CD14-positive monocyte (primary cell): Measurements from ENCODE around the gene NEDD4L. TPM values are rescaled to one million over a fixed set of nuclear protein-coding genes. Genes with fewer than 3 reads are reported as not detected.

Experiments used
- DNase-seq, 3 donors: peaks; one replicate each; pipeline ENCODE4 v3.0.0-alpha.2; 2011 to 2022
- H2AFZ ChIP-seq: 2 replicates; pipeline ENCODE4 v1.6.0; 2012; ENCODE audit warnings: mild to moderate bottlenecking, low read depth, low read length, inconsistent platforms; ENCODE audit not compliant: insufficient read depth, poor library complexity, severe bottlenecking
- H3K27ac ChIP-seq, 2 donors: 1 replicate in 1 of 2; 2 replicates in 1 of 2; pipeline ENCODE4 v1.5.1; 2012 to 2013; ENCODE audit warnings: low read length in 2 of 2, control low read depth in 1 of 2, inconsistent platforms in 1 of 2, low read depth in 1 of 2, mild to moderate bottlenecking in 1 of 2
- H3K27me3 ChIP-seq, 2 donors: one replicate each; pipeline versions ENCODE4 v1.6.0 to v1.6.1; 2011 to 2013; ENCODE audit warnings: low read length in 2 of 2; ENCODE audit not compliant: control insufficient read depth in 2 of 2, insufficient read depth in 2 of 2
- H3K36me3 ChIP-seq, 2 donors: replicated peaks in 1 of 2; 1 replicate in 1 of 2; 2 replicates in 1 of 2; pipeline versions ENCODE4 v1.5.1 to v1.6.1; 2012 to 2013; ENCODE audit warnings: low read length in 2 of 2, control low read depth in 1 of 2, inconsistent platforms in 1 of 2, mild to moderate bottlenecking in 1 of 2; ENCODE audit not compliant: insufficient read depth in 2 of 2, control insufficient read depth in 1 of 2
- H3K4me1 ChIP-seq, 2 donors: 1 replicate in 1 of 2; 2 replicates in 1 of 2; pipeline versions ENCODE4 v1.5.1 to v1.6.1; 2012 to 2013; ENCODE audit warnings: low read length in 2 of 2, control low read depth in 1 of 2, inconsistent platforms in 1 of 2, mild to moderate bottlenecking in 1 of 2, moderate library complexity in 1 of 2; ENCODE audit not compliant: insufficient read depth in 2 of 2, control insufficient read depth in 1 of 2
- H3K4me2 ChIP-seq: replicated peaks from 2 replicates; pipeline ENCODE3; 2012; ENCODE audit warnings: low read length, moderate library complexity, mild to moderate bottlenecking; ENCODE audit not compliant: poor library complexity, severe bottlenecking; ENCODE audit errors: extremely low read depth
- H3K4me3 ChIP-seq, 3 experiments: fragments of 200-600 bp in 1 of 3; sonication (generic) in 1 of 3; replicated peaks in 1 of 3; 1 replicate in 2 of 3; 2 replicates in 1 of 3; pipeline ENCODE4 v1.5.1; 2011 to 2013; ENCODE audit warnings: low read length in 3 of 3, mild to moderate bottlenecking in 3 of 3, control low read depth in 2 of 3, low read depth in 2 of 3, inconsistent platforms in 1 of 3, moderate library complexity in 1 of 3
- H3K79me2 ChIP-seq: 2 replicates; pipeline ENCODE4 v1.6.0; 2012; ENCODE audit warnings: mild to moderate bottlenecking, control low read depth, inconsistent platforms, low read length, moderate library complexity; ENCODE audit not compliant: insufficient read depth
- H3K9ac ChIP-seq: 2 replicates; pipeline ENCODE4 v1.6.0; 2017; ENCODE audit warnings: low read length, mild to moderate bottlenecking; ENCODE audit not compliant: insufficient read depth, poor library complexity, severe bottlenecking
- H3K9me3 ChIP-seq, 2 donors: replicated peaks in 1 of 2; 1 replicate in 1 of 2; 2 replicates in 1 of 2; pipeline versions ENCODE4 v1.5.1 to v1.6.1; 2012 to 2013; ENCODE audit warnings: low read length in 2 of 2, control low read depth in 1 of 2; ENCODE audit not compliant: control insufficient read depth in 1 of 2, insufficient read depth in 1 of 2
- H4K20me1 ChIP-seq: 2 replicates; pipeline ENCODE4 v1.6.0; 2012; ENCODE audit warnings: mild to moderate bottlenecking, low read length, control low read depth, moderate library complexity; ENCODE audit not compliant: insufficient read depth
- H3K27ac Mint-ChIP-seq, 7 donors: one replicate each; pipeline ENCODE4 v1.8.0; 2020; ENCODE audit warnings: mild to moderate bottlenecking in 7 of 7, mixed read lengths in 7 of 7, moderate library complexity in 6 of 7, inconsistent platforms in 2 of 7
- H3K27me3 Mint-ChIP-seq, 3 donors: one replicate each; pipeline ENCODE4 v1.8.0; 2021 to 2022; ENCODE audit warnings: low read depth in 3 of 3, mild to moderate bottlenecking in 3 of 3, mixed read lengths in 3 of 3, moderate library complexity in 3 of 3, inconsistent platforms in 1 of 3
- H3K36me3 Mint-ChIP-seq, 2 donors: one replicate each; pipeline ENCODE4 v1.8.0; 2020; ENCODE audit warnings: mixed read lengths in 2 of 2, inconsistent platforms in 1 of 2, mild to moderate bottlenecking in 1 of 2
- H3K4me1 Mint-ChIP-seq: one replicate; pipeline ENCODE4 v1.8.0; 2020; ENCODE audit warnings: mild to moderate bottlenecking, mixed read lengths
- H3K4me3 Mint-ChIP-seq, 2 donors: one replicate each; pipeline ENCODE4 v1.8.0; 2020; ENCODE audit warnings: mild to moderate bottlenecking in 2 of 2, mixed read lengths in 2 of 2, moderate library complexity in 1 of 2
- H3K9me3 Mint-ChIP-seq, 7 donors: one replicate each; pipeline ENCODE4 v1.8.0; 2020 to 2022; ENCODE audit warnings: mixed read lengths in 7 of 7, mild to moderate bottlenecking in 6 of 7, moderate library complexity in 6 of 7, inconsistent platforms in 2 of 7
- whole genome bisulfite sequencing: methylation state at CpG from one replicate; pipeline ENCODE4 v1.1.5; 2013; ENCODE audit warnings: missing lambda C conversion rate; ENCODE audit not compliant: insufficient coverage; 5-methylcytosine and 5-hydroxymethylcytosine counted together
- intact Hi-C, 2 donors: fragments of 100-400 bp; cut with micrococcal nuclease; formaldehyde crosslinking; loops; one replicate each; pipeline versions ENCODE4 v1.15.0 to v1.15.1; 2023
- polyA plus RNA-seq, 3 donors: library from polyadenylated mRNA; depleted of rRNA in 1 of 3; unstranded in 2 of 3; stranded (reverse) in 1 of 3; fragments of 300-500 nt in 2 of 3; fragments of >200 nt in 1 of 3; fragmentation: Illumina TruSeq in 2 of 3; gene quantifications; 1 replicate in 2 of 3; 2 replicates in 1 of 3; pipeline ENCODE4 v1.2.3, GENCODE V29; 2012 to 2021
- TF ChIP-seq, protein P1 (sequence below): fragments of 200-600 bp; IDR thresholded peaks from one replicate; pipeline ENCODE4 v1.8.0; 2022; ENCODE audit warnings: antibody characterized with exemption, mild to moderate bottlenecking

Gene NEDD4L
- polyA plus RNA-seq, 3 donors: 2.5 to 5.2 (median 4.5) TPM

DNA sequence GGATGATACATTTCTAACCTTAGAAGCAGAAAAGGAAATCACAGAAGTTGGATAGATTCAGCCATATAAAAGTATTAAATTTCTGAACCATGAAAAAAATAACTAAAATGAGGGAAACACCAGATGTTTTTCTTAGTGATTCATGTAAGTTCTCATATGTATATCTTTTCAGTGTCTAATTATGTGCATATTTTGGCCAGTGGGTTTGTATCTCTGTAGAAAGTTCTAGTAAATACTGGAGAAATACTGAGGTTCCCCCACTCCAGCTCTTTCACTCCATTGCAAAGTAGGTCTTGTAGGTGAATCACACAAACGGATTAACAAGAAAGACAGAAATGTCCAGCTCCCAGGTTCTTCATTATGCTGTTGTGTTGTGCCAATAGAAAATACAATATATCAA is 222.3 kb downstream of the NEDD4L start:
- no peak overlapping the region for H2AFZ ChIP-seq
- no CpG with 5 or more reads among the region's 1 CpG for WGBS
- H3K27me3 ChIP-seq: no peaks in the 10 kb centered on the region
- Mint-ChIP-seq H3K27ac (no peak overlapping the region), H3K4me1 (peaks cover 3% of the 10 kb centered on the region), H3K27me3 (peaks cover 0 to 5% (median 2%) of the 10 kb centered on the region in 3 donors), H3K36me3 (no peaks in the 10 kb centered on the region), H3K9me3 (peaks cover 0 to 3% (median 0%) of the 10 kb centered on the region in 7 donors), H3K4me3 (no peak overlapping the region)
- H3K9me3 ChIP-seq: no peaks in the 10 kb centered on the region
- H3K36me3 ChIP-seq: no peaks in the 10 kb centered on the region
- no peak for DNase-seq
- H3K79me2 ChIP-seq: no peaks in the 10 kb centered on the region
- intact Hi-C loops: no loop called here
- H3K27ac ChIP-seq: no peak overlapping the region
- H3K4me3 ChIP-seq: no peak overlapping the region
- no peaks in the 10 kb centered on the region for H3K4me1 ChIP-seq
- H3K4me2 ChIP-seq: no peak overlapping the region
- H4K20me1 ChIP-seq: no peaks in the 10 kb centered on the region
- TF ChIP-seq, protein P1, sequence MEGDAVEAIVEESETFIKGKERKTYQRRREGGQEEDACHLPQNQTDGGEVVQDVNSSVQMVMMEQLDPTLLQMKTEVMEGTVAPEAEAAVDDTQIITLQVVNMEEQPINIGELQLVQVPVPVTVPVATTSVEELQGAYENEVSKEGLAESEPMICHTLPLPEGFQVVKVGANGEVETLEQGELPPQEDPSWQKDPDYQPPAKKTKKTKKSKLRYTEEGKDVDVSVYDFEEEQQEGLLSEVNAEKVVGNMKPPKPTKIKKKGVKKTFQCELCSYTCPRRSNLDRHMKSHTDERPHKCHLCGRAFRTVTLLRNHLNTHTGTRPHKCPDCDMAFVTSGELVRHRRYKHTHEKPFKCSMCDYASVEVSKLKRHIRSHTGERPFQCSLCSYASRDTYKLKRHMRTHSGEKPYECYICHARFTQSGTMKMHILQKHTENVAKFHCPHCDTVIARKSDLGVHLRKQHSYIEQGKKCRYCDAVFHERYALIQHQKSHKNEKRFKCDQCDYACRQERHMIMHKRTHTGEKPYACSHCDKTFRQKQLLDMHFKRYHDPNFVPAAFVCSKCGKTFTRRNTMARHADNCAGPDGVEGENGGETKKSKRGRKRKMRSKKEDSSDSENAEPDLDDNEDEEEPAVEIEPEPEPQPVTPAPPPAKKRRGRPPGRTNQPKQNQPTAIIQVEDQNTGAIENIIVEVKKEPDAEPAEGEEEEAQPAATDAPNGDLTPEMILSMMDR: no peak
- H3K9ac ChIP-seq: no peak overlapping the region

DNA sequence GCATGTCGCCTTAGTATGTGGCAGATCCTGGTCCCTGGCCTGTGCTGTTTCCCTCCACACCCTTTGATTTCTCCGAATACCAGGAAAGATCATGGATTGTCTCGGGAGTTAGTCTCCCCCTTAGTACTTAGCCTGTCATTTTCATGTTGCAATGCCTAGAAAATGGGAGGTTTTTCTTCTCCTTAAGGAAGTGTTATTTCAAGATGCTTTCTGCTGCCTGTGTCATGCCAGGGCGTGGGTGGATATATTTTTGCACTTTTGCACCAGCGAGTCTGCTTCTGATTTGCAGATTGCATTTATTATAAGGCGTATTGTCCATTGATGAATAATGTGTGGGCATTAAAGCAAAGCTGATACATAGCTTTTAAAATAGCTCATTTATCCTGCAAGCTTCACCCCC is 223.5 kb downstream of the NEDD4L start:
- no peaks in the 10 kb centered on the region for H3K36me3 Mint-ChIP-seq
- H3K4me2 ChIP-seq: no peak overlapping the region
- no peak overlapping the region for H2AFZ ChIP-seq
- no peaks in the 10 kb centered on the region for H3K36me3 ChIP-seq
- H3K4me1 Mint-ChIP-seq: peaks cover 3% of the 10 kb centered on the region
- intact Hi-C loops: no loop called here
- H3K9me3 Mint-ChIP-seq: peaks cover 0 to 3% (median 0%) of the 10 kb centered on the region in 7 donors
- no peaks in the 10 kb centered on the region for H4K20me1 ChIP-seq
- H3K27ac Mint-ChIP-seq: no peak overlapping the region
- no peak for DNase-seq
- no peak overlapping the region for H3K4me3 ChIP-seq
- H3K9me3 ChIP-seq: no peaks in the 10 kb centered on the region
- no peak overlapping the region for H3K27ac ChIP-seq
- H3K4me3 Mint-ChIP-seq: no peak overlapping the region
- no peaks in the 10 kb centered on the region for H3K4me1 ChIP-seq
- WGBS: 100% methylated on average over 2 of the region's 6 CpGs
- H3K27me3 Mint-ChIP-seq: peaks cover 0 to 3% (median 2%) of the 10 kb centered on the region in 3 donors
- TF ChIP-seq, protein P1: no peak
- H3K9ac ChIP-seq: no peak overlapping the region
- H3K79me2 ChIP-seq: no peaks in the 10 kb centered on the region
- no peaks in the 10 kb centered on the region for H3K27me3 ChIP-seq
